ENCODE results near the gene IRF4.

The IRF4 gene

GRCh38 chr6:431986-432385, 40.4 kb downstream of the IRF4 start:
- Histone ChIP-seq H3K36me3 (ENCODE audit: low read length) (no peaks in the 10 kb centered on the region), H3K4me2 (ENCODE audit: low read depth, low read length, poor library complexity, severe bottlenecking) (no peak overlapping the region), H3K27me3 (ENCODE audit: low read length) (no peaks in the 10 kb centered on the region), H3K9ac (ENCODE audit: low read length) (no peak overlapping the region), H3K79me2 (ENCODE audit: insufficient read depth, low read length) (no peaks in the 10 kb centered on the region), H3K4me3 (ENCODE audit: insufficient read depth, low read length, poor library complexity, severe bottlenecking) (no peak overlapping the region), H3K27ac (ENCODE audit: low read depth, low read length) (no peak overlapping the region), H3K9me3 (ENCODE audit: insufficient read depth, low read length) (no peaks in the 10 kb centered on the region), H3F3A (ENCODE audit: insufficient read depth) (no peaks in the 10 kb centered on the region), H3K9me2 (replicated peaks; ENCODE audit: insufficient read depth, low read length) (no peaks in the 10 kb centered on the region), H2AFZ (ENCODE audit: low read depth, low read length, severe bottlenecking) (no peak overlapping the region), H4K20me1 (ENCODE audit: low read depth, low read length) (no peaks in the 10 kb centered on the region)
- TF ChIP-seq EZH2phosphoT487 (conservative IDR thresholded peaks at IDR 0.05; ENCODE audit: low read length) (no peak), CTCF (IDR thresholded peaks at IDR 0.05; ENCODE audit: insufficient read depth, low read length, poor library complexity, severe bottlenecking) (no peak)

GRCh38 chr6:434051-434705, 42.6 kb downstream of the IRF4 start:
- H3K4me2 ChIP-seq (ENCODE audit: low read depth, low read length, poor library complexity, severe bottlenecking), result no peak overlapping the region

GRCh38 chr6:435441-436307, 44.1 kb downstream of the IRF4 start:
- Histone ChIP-seq H3K36me3 (ENCODE audit: low read length) (no peaks in the 10 kb centered on the region), H3K9me2 (replicated peaks; ENCODE audit: insufficient read depth, low read length) (no peaks in the 10 kb centered on the region), H3K4me2 (ENCODE audit: low read depth, low read length, poor library complexity, severe bottlenecking) (no peak overlapping the region), H3K9ac (ENCODE audit: low read length) (no peak overlapping the region), H3F3A (ENCODE audit: insufficient read depth) (no peaks in the 10 kb centered on the region), H3K9me3 (ENCODE audit: insufficient read depth, low read length) (no peaks in the 10 kb centered on the region), H4K20me1 (ENCODE audit: low read depth, low read length) (no peaks in the 10 kb centered on the region), H3K27ac (ENCODE audit: low read depth, low read length) (no peak overlapping the region), H3K27me3 (ENCODE audit: low read length) (no peaks in the 10 kb centered on the region), H3K4me3 (ENCODE audit: insufficient read depth, low read length, poor library complexity, severe bottlenecking) (no peak overlapping the region), H2AFZ (ENCODE audit: low read depth, low read length, severe bottlenecking) (no peak overlapping the region), H3K79me2 (ENCODE audit: insufficient read depth, low read length) (no peaks in the 10 kb centered on the region)
- no peak for TF ChIP-seq EZH2phosphoT487 (conservative IDR thresholded peaks at IDR 0.05; ENCODE audit: low read length)
- TF ChIP-seq CTCF (IDR thresholded peaks at IDR 0.05; ENCODE audit: insufficient read depth, low read length, poor library complexity, severe bottlenecking), result no peak

More at GRCh38 chr6:434051-434705, 42.6 kb downstream of the IRF4 start:
- no peak overlapping the region for H3K9ac ChIP-seq (ENCODE audit: low read length)
- H3K9me2 ChIP-seq (replicated peaks; ENCODE audit: insufficient read depth, low read length), result no peaks in the 10 kb centered on the region
- H3K36me3 ChIP-seq (ENCODE audit: low read length), result no peaks in the 10 kb centered on the region
- H2AFZ ChIP-seq (ENCODE audit: low read depth, low read length, severe bottlenecking), result no peak overlapping the region
- no peak overlapping the region for H3K27ac ChIP-seq (ENCODE audit: low read depth, low read length)
- H3F3A ChIP-seq (ENCODE audit: insufficient read depth), result no peaks in the 10 kb centered on the region
- no peaks in the 10 kb centered on the region for H3K9me3 ChIP-seq (ENCODE audit: insufficient read depth, low read length)
- H4K20me1 ChIP-seq (ENCODE audit: low read depth, low read length), result no peaks in the 10 kb centered on the region
- TF ChIP-seq CTCF (IDR thresholded peaks at IDR 0.05; ENCODE audit: insufficient read depth, low read length, poor library complexity, severe bottlenecking) (no peak), EZH2phosphoT487 (conservative IDR thresholded peaks at IDR 0.05; ENCODE audit: low read length) (no peak)
- H3K79me2 ChIP-seq (ENCODE audit: insufficient read depth, low read length), result no peaks in the 10 kb centered on the region
- H3K4me3 ChIP-seq (ENCODE audit: insufficient read depth, low read length, poor library complexity, severe bottlenecking), result no peak overlapping the region
- H3K27me3 ChIP-seq (ENCODE audit: low read length), result no peaks in the 10 kb centered on the region
